ENCODE results near the gene VEZT.
"Not testable (repeated sequence)": the region's sequence is repeated elsewhere in the genome, so short reads cannot be mapped to it uniquely, and the experiment has no call there.

The VEZT gene

GRCh38 chr12:95239835-95240234, 22.2 kb downstream of the VEZT start:
- not testable (repeated sequence) for H3K9ac ChIP-seq (ENCODE audit: low read depth, low read length); H3K4me3 ChIP-seq (ENCODE audit: low read depth, low read length); H3K27ac ChIP-seq (ENCODE audit: low read depth, low read length); H3K4me1 ChIP-seq (ENCODE audit: control insufficient read depth, insufficient read depth, low read length); H3K9me3 ChIP-seq (ENCODE audit: control insufficient read depth, insufficient read depth, low read length); H3K27me3 ChIP-seq (ENCODE audit: control insufficient read depth, insufficient read depth, low read length)
- H3K36me3 ChIP-seq (ENCODE audit: control insufficient read depth, insufficient read depth, low read length): peaks cover 23% of the 10 kb centered on the region; the same call in 1 of the 2 replicates

- Histone ChIP-seq H3K4me1 (ENCODE audit: control insufficient read depth, insufficient read depth, low read length) (no peaks in the 10 kb centered on the region), H3K9ac (ENCODE audit: low read depth, low read length) (no peak overlapping the region), H3K27ac (ENCODE audit: low read depth, low read length) (no peak overlapping the region), H3K4me3 (ENCODE audit: low read depth, low read length) (no peak overlapping the region), H3K9me3 (ENCODE audit: control insufficient read depth, insufficient read depth, low read length) (no peaks in the 10 kb centered on the region; the same call in 1 of the 2 replicates), H3K27me3 (ENCODE audit: control insufficient read depth, insufficient read depth, low read length) (no peaks in the 10 kb centered on the region), H3K36me3 (ENCODE audit: control insufficient read depth, insufficient read depth, low read length) (peaks cover 23% of the 10 kb centered on the region; the same call in 1 of the 2 replicates)
Observed at GRCh38 chr12:95240556-95240955, 22.9 kb downstream of the VEZT start.

GRCh38 chr12:95241138-95241537, 23.5 kb downstream of the VEZT start:
- not testable (repeated sequence) for H3K27ac ChIP-seq (ENCODE audit: low read depth, low read length); H3K4me3 ChIP-seq (ENCODE audit: low read depth, low read length); H3K9me3 ChIP-seq (ENCODE audit: control insufficient read depth, insufficient read depth, low read length); H3K4me1 ChIP-seq (ENCODE audit: control insufficient read depth, insufficient read depth, low read length); H3K9ac ChIP-seq (ENCODE audit: low read depth, low read length); H3K27me3 ChIP-seq (ENCODE audit: control insufficient read depth, insufficient read depth, low read length)
- H3K36me3 ChIP-seq (ENCODE audit: control insufficient read depth, insufficient read depth, low read length): peaks cover 23% of the 10 kb centered on the region; the same call in 1 of the 2 replicates

- Histone ChIP-seq H3K36me3 (ENCODE audit: control insufficient read depth, insufficient read depth, low read length) (peaks cover 23% of the 10 kb centered on the region; the same call in 1 of the 2 replicates), H3K9me3 (ENCODE audit: control insufficient read depth, insufficient read depth, low read length) (no peaks in the 10 kb centered on the region), H3K9ac (ENCODE audit: low read depth, low read length) (no peak overlapping the region), H3K4me3 (ENCODE audit: low read depth, low read length) (no peak overlapping the region), H3K27ac (ENCODE audit: low read depth, low read length) (no peak overlapping the region), H3K4me1 (ENCODE audit: control insufficient read depth, insufficient read depth, low read length) (no peaks in the 10 kb centered on the region), H3K27me3 (ENCODE audit: control insufficient read depth, insufficient read depth, low read length) (no peaks in the 10 kb centered on the region)
Observed at GRCh38 chr12:95241761-95242506, 24.3 kb downstream of the VEZT start.

- Histone ChIP-seq H3K27ac (ENCODE audit: low read depth, low read length) (no peak overlapping the region), H3K4me1 (ENCODE audit: control insufficient read depth, insufficient read depth, low read length) (0 out of 2 replicates have a peak, but pooled peaks cover under 1% of the 10 kb centered on the region)
Observed at GRCh38 chr12:95243497-95244183, 26.0 kb downstream of the VEZT start.

GRCh38 chr12:95244350-95244749, 26.7 kb downstream of the VEZT start:
- Histone ChIP-seq H3K4me3 (ENCODE audit: low read depth, low read length) (no peak overlapping the region), H3K27me3 (ENCODE audit: control insufficient read depth, insufficient read depth, low read length) (no peaks in the 10 kb centered on the region), H3K27ac (ENCODE audit: low read depth, low read length) (no peak overlapping the region), H3K4me1 (ENCODE audit: control insufficient read depth, insufficient read depth, low read length) (peaks cover 8% of the 10 kb centered on the region), H3K9ac (ENCODE audit: low read depth, low read length) (no peak overlapping the region), H3K36me3 (ENCODE audit: control insufficient read depth, insufficient read depth, low read length) (peaks cover 23% of the 10 kb centered on the region; the same call in 1 of the 2 replicates), H3K9me3 (ENCODE audit: control insufficient read depth, insufficient read depth, low read length) (no peaks in the 10 kb centered on the region)

More at GRCh38 chr12:95243497-95244183, 26.0 kb downstream of the VEZT start:
- no peaks in the 10 kb centered on the region for H3K27me3 ChIP-seq (ENCODE audit: control insufficient read depth, insufficient read depth, low read length)
- H3K9me3 ChIP-seq (ENCODE audit: control insufficient read depth, insufficient read depth, low read length): no peaks in the 10 kb centered on the region
- H3K9ac ChIP-seq (ENCODE audit: low read depth, low read length): no peak overlapping the region
- H3K4me3 ChIP-seq (ENCODE audit: low read depth, low read length): no peak overlapping the region
- peaks cover 23% of the 10 kb centered on the region; the same call in 1 of the 2 replicates for H3K36me3 ChIP-seq (ENCODE audit: control insufficient read depth, insufficient read depth, low read length)

GRCh38 chr12:95248095-95248494, 30.5 kb downstream of the VEZT start:
- Histone ChIP-seq H3K36me3 (ENCODE audit: control insufficient read depth, insufficient read depth, low read length) (peaks cover 23% of the 10 kb centered on the region), H3K27ac (ENCODE audit: low read depth, low read length) (no peak overlapping the region), H3K4me1 (ENCODE audit: control insufficient read depth, insufficient read depth, low read length) (peaks cover 12% of the 10 kb centered on the region), H3K27me3 (ENCODE audit: control insufficient read depth, insufficient read depth, low read length) (no peaks in the 10 kb centered on the region), H3K9me3 (ENCODE audit: control insufficient read depth, insufficient read depth, low read length) (no peaks in the 10 kb centered on the region), H3K4me3 (ENCODE audit: low read depth, low read length) (no peak overlapping the region), H3K9ac (ENCODE audit: low read depth, low read length) (no peak overlapping the region)

GRCh38 chr12:95248604-95249360, 31.2 kb downstream of the VEZT start:
- H3K9me3 ChIP-seq (ENCODE audit: control insufficient read depth, insufficient read depth, low read length): no peaks in the 10 kb centered on the region
- no peaks in the 10 kb centered on the region for H3K27me3 ChIP-seq (ENCODE audit: control insufficient read depth, insufficient read depth, low read length)
- peaks cover 24% of the 10 kb centered on the region for H3K36me3 ChIP-seq (ENCODE audit: control insufficient read depth, insufficient read depth, low read length)
- H3K9ac ChIP-seq (ENCODE audit: low read depth, low read length): no peak overlapping the region
- H3K4me1 ChIP-seq (ENCODE audit: control insufficient read depth, insufficient read depth, low read length): peaks cover 12% of the 10 kb centered on the region
- peak overlapping the region; percentile 17 for H3K27ac ChIP-seq (ENCODE audit: low read depth, low read length)
- no peak overlapping the region for H3K4me3 ChIP-seq (ENCODE audit: low read depth, low read length)

- H3K36me3 ChIP-seq (ENCODE audit: control insufficient read depth, insufficient read depth, low read length): peaks cover 52% of the 10 kb centered on the region
- peaks cover 34% of the 10 kb centered on the region for H3K4me1 ChIP-seq (ENCODE audit: control insufficient read depth, insufficient read depth, low read length)
- H3K9ac ChIP-seq (ENCODE audit: low read depth, low read length): no peak overlapping the region
- no peak overlapping the region for H3K27ac ChIP-seq (ENCODE audit: low read depth, low read length)
- H3K27me3 ChIP-seq (ENCODE audit: control insufficient read depth, insufficient read depth, low read length): no peaks in the 10 kb centered on the region
- no peak overlapping the region for H3K4me3 ChIP-seq (ENCODE audit: low read depth, low read length)
- H3K9me3 ChIP-seq (ENCODE audit: control insufficient read depth, insufficient read depth, low read length): no peaks in the 10 kb centered on the region
Observed at GRCh38 chr12:95253386-95253785, 35.8 kb downstream of the VEZT start.

GRCh38 chr12:95257541-95257940, 39.9 kb downstream of the VEZT start:
- H3K27me3 ChIP-seq (ENCODE audit: control insufficient read depth, insufficient read depth, low read length): no peaks in the 10 kb centered on the region
- peak overlapping the region; percentile 92 for H3K27ac ChIP-seq (ENCODE audit: low read depth, low read length)
- H3K4me3 ChIP-seq (ENCODE audit: low read depth, low read length): peak overlapping the region; percentile 21; the same call in 1 of the 2 replicates
- H3K4me1 ChIP-seq (ENCODE audit: control insufficient read depth, insufficient read depth, low read length): peaks cover 22% of the 10 kb centered on the region
- peaks cover 56% of the 10 kb centered on the region for H3K36me3 ChIP-seq (ENCODE audit: control insufficient read depth, insufficient read depth, low read length)
- H3K9ac ChIP-seq (ENCODE audit: low read depth, low read length): 0 out of 2 replicates have a peak overlapping the region, but pooled peaks have one; percentile 9
- H3K9me3 ChIP-seq (ENCODE audit: control insufficient read depth, insufficient read depth, low read length): no peaks in the 10 kb centered on the region

All from HUES48 (cell line).